Progenitor cell of endocrine pancreas (in vitro differentiated cells): Measurements from ENCODE around the gene ITGB7. TPM values are rescaled to one million over a fixed set of nuclear protein-coding genes. Genes with fewer than 3 reads are reported as not detected.

ENCODE experiments used
- DNase-seq: peaks from one replicate; pipeline ENCODE4 v3.0.0; 2021; ENCODE audit warnings: low spot score; ENCODE audit not compliant: unreplicated experiment
- H3K27ac Mint-ChIP-seq: 2 replicates; pipeline ENCODE4 v1.8.0; 2021; ENCODE audit warnings: mild to moderate bottlenecking, moderate library complexity, mixed read lengths
- H3K27me3 Mint-ChIP-seq: 2 replicates; pipeline ENCODE4 v1.8.0; 2021; ENCODE audit warnings: mixed read lengths
- H3K36me3 Mint-ChIP-seq: 2 replicates; pipeline ENCODE4 v1.8.0; 2022; ENCODE audit warnings: mixed read lengths; ENCODE audit not compliant: insufficient read depth
- H3K4me1 Mint-ChIP-seq: 2 replicates; pipeline ENCODE4 v1.8.0; 2021; ENCODE audit warnings: low read depth, mixed read lengths
- H3K4me3 Mint-ChIP-seq: 2 replicates; pipeline ENCODE4 v1.8.0; 2021; ENCODE audit warnings: low read depth, mild to moderate bottlenecking, moderate library complexity, mixed read lengths
- H3K9me3 Mint-ChIP-seq: 2 replicates; pipeline ENCODE4 v1.8.0; 2021; ENCODE audit warnings: low read depth, mixed read lengths
- CTCF ChIP-seq: fragments of 200-600 bp; sonication (generic); IDR thresholded peaks from one replicate; pipeline ENCODE4 v1.5.0; 2021; ENCODE audit warnings: antibody characterized with exemption, mild to moderate bottlenecking; ENCODE audit not compliant: unreplicated experiment
- total RNA-seq: library from RNA; stranded (reverse); gene quantifications from 2 replicates; pipeline ENCODE4 v1.2.1, GENCODE V29; 2021

ITGB7 gene
- total RNA-seq, 1 donor from 2014 or later, result 0.29 TPM

DNA sequence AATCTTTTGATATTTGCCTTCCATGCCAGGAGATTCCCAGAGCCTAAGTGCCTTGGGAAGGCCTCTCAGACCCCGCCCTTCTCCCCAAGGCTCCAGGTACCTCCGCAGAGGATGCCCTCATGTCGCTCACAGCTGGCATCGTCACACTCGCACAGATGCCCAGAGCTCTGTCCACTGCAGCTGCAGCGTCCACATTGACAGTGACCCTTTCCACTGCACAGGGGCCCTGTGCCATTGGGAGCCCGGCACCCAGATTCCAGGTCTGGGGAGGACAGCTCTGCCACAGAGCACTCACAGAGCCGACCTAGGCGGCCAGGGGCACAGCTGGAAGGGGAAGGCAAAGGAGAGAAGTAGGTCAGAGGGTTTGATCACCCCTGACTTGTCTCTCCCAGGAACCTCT is 14.0 kb downstream of the ITGB7 start:
- DNase-seq, result no peak
- TF ChIP-seq CTCF, result no peak
- Mint-ChIP-seq H3K4me3 (no peak overlapping the region), H3K27me3 (peaks cover 36% of the 10 kb centered on the region), H3K4me1 (no peaks in the 10 kb centered on the region), H3K9me3 (no peaks in the 10 kb centered on the region), H3K36me3 (peaks cover 2% of the 10 kb centered on the region), H3K27ac (no peak overlapping the region)

DNA sequence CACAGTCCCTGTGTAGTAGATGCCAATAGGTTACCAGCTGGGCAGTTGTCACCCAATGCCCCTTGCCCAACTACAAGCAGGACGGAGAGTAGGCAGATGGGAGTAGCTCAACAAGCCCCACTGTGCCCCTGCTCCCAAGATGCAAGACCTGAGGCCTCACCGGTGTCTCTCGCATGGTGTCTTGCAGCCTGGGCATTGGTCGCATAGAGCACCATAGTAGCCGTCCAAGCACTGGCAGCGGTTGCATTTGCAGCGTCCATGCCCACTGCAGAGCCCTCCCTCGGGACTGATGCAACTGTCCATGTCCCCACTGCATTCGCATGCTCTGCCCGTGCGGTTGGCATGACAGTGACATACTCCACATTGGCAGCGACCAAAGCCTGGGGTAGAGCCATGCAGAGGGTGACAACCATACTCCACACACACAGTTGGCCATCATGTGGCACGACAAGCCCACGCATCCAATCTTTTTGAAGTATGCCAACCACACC is 14.5 kb downstream of the ITGB7 start:
- no peak for DNase-seq
- Mint-ChIP-seq H3K4me3 (no peak overlapping the region), H3K9me3 (no peaks in the 10 kb centered on the region), H3K36me3 (peaks cover 4% of the 10 kb centered on the region), H3K4me1 (no peaks in the 10 kb centered on the region), H3K27ac (no peak overlapping the region), H3K27me3 (peaks cover 32% of the 10 kb centered on the region)
- no peak for TF ChIP-seq CTCF

GRCh38 chr12:53191885-53192530 is 15.0 kb downstream of the ITGB7 start:
- H3K4me1 Mint-ChIP-seq, result no peaks in the 10 kb centered on the region
- no peak for DNase-seq
- no peak overlapping the region for H3K27ac Mint-ChIP-seq
- no peak overlapping the region for H3K4me3 Mint-ChIP-seq
- peaks cover 28% of the 10 kb centered on the region for H3K27me3 Mint-ChIP-seq
- H3K36me3 Mint-ChIP-seq, result peaks cover 8% of the 10 kb centered on the region
- TF ChIP-seq CTCF, result no peak
- no peaks in the 10 kb centered on the region for H3K9me3 Mint-ChIP-seq

GRCh38 chr12:53191096-53191884 is 15.8 kb downstream of the ITGB7 start:
- TF ChIP-seq CTCF, result no peak
- no peak for DNase-seq
- peaks cover 23% of the 10 kb centered on the region for H3K27me3 Mint-ChIP-seq
- H3K4me3 Mint-ChIP-seq, result no peak overlapping the region
- H3K27ac Mint-ChIP-seq, result no peak overlapping the region
- H3K36me3 Mint-ChIP-seq, result peaks cover 12% of the 10 kb centered on the region
- H3K9me3 Mint-ChIP-seq, result no peaks in the 10 kb centered on the region
- H3K4me1 Mint-ChIP-seq, result no peaks in the 10 kb centered on the region

DNA sequence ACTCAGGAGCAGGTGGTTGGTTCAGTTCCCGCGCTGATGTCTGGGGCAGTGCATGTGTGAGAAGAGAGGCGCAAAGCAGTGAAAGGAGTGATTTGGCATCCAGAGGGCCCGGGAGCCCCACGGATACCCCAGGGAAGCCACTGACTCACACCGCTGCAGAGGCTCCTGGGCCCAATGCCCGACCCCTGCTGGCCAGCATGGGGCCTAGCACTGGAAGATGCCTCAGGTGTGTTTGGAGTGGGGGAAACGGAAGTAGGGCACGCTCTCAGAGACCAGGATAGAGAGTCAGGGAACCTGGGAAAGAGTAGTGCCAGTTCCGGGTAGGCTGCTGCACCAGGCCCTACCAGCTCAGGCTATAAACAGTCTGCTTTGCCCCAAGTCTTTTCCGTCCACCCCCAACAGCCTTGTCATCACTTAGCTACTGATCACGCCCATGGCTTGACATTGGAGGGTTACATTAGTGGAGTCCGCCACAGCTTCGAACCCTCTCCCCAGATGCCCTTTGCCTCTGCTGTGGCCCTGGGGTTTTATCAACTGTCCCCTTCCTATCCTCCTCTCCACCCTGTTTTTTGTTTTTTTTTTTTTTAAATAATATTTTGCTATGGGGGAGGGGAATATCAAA is 16.8 kb downstream of the ITGB7 start:
- H3K4me3 Mint-ChIP-seq, result no peak overlapping the region
- no peaks in the 10 kb centered on the region for H3K9me3 Mint-ChIP-seq
- H3K4me1 Mint-ChIP-seq, result no peaks in the 10 kb centered on the region
- peak; percentile 88 for TF ChIP-seq CTCF
- H3K27ac Mint-ChIP-seq, result peak overlapping the region; percentile 66
- peak; percentile 51 for DNase-seq
- peaks cover 12% of the 10 kb centered on the region for H3K27me3 Mint-ChIP-seq
- peaks cover 19% of the 10 kb centered on the region for H3K36me3 Mint-ChIP-seq
